Mesothelial cell of epicardium (in vitro differentiated cells): ENCODE data around the gene ACKR4. TPM values are rescaled to one million over a fixed set of nuclear protein-coding genes. Genes with fewer than 3 reads are reported as not detected.

Experiments used
- DNase-seq, 2 experiments: peaks; one replicate each; pipeline ENCODE4 v3.0.0; 2021; ENCODE audit warnings: low spot score in 2 of 2; ENCODE audit not compliant: unreplicated experiment in 2 of 2
- H3K27ac Mint-ChIP-seq: 2 replicates; pipeline ENCODE4 v1.8.0; 2021; ENCODE audit warnings: mixed read lengths
- H3K27me3 Mint-ChIP-seq: 2 replicates; pipeline ENCODE4 v1.8.0; 2021; ENCODE audit warnings: low read depth, mixed read lengths
- H3K36me3 Mint-ChIP-seq: 2 replicates; pipeline ENCODE4 v1.8.0; 2021; ENCODE audit warnings: mixed read lengths
- H3K4me1 Mint-ChIP-seq: 2 replicates; pipeline ENCODE4 v1.8.0; 2021; ENCODE audit warnings: mixed read lengths
- H3K4me3 Mint-ChIP-seq: 2 replicates; pipeline ENCODE4 v1.8.0; 2021; ENCODE audit warnings: mild to moderate bottlenecking, moderate library complexity, mixed read lengths
- H3K9me3 Mint-ChIP-seq: 2 replicates; pipeline ENCODE4 v1.8.0; 2021; ENCODE audit warnings: mixed read lengths
- total RNA-seq: library from RNA; stranded (reverse); gene quantifications from 3 replicates; pipeline ENCODE4 v1.2.1, GENCODE V29; 2021
- TF ChIP-seq, protein P1 (sequence below): fragments of 200-600 bp; sonication (generic); IDR thresholded peaks from one replicate; pipeline ENCODE4 v1.5.0; 2021; ENCODE audit warnings: antibody characterized with exemption; ENCODE audit not compliant: unreplicated experiment

The ACKR4 gene
- total RNA-seq = 0.13 TPM in 2 of 3 replicates, not detected in the other

- Mint-ChIP-seq H3K27me3 (no peaks in the 10 kb centered on the region), H3K36me3 (peaks cover 11% of the 10 kb centered on the region), H3K4me3 (no peak within 1 kb of the TSS), H3K27ac (no peak within 1 kb of the TSS), H3K9me3 (no peaks in the 10 kb centered on the region), H3K4me1 (peaks cover 13% of the 10 kb centered on the region)
- DNase-seq = no peak
- TF ChIP-seq, protein P1, sequence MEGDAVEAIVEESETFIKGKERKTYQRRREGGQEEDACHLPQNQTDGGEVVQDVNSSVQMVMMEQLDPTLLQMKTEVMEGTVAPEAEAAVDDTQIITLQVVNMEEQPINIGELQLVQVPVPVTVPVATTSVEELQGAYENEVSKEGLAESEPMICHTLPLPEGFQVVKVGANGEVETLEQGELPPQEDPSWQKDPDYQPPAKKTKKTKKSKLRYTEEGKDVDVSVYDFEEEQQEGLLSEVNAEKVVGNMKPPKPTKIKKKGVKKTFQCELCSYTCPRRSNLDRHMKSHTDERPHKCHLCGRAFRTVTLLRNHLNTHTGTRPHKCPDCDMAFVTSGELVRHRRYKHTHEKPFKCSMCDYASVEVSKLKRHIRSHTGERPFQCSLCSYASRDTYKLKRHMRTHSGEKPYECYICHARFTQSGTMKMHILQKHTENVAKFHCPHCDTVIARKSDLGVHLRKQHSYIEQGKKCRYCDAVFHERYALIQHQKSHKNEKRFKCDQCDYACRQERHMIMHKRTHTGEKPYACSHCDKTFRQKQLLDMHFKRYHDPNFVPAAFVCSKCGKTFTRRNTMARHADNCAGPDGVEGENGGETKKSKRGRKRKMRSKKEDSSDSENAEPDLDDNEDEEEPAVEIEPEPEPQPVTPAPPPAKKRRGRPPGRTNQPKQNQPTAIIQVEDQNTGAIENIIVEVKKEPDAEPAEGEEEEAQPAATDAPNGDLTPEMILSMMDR = no peak
Observed at GRCh38 chr3:132596816-132597433, at the start of gene ACKR4. Gene ACKR4 (plus strand): TSS chr3:132597270. CDS start chr3:132600398, 3,128 bp downstream.

- no peaks in the 10 kb centered on the region for H3K27me3 Mint-ChIP-seq
- no peaks in the 10 kb centered on the region for H3K9me3 Mint-ChIP-seq
- no peak overlapping the region for H3K27ac Mint-ChIP-seq
- H3K4me3 Mint-ChIP-seq = no peak overlapping the region
- no peaks in the 10 kb centered on the region for H3K36me3 Mint-ChIP-seq
- peaks cover 2% of the 10 kb centered on the region for H3K4me1 Mint-ChIP-seq
- TF ChIP-seq, protein P1 = no peak
- DNase-seq = no peak
Observed at GRCh38 chr3:132549169-132549568, 47.9 kb upstream of the ACKR4 start.

DNA sequence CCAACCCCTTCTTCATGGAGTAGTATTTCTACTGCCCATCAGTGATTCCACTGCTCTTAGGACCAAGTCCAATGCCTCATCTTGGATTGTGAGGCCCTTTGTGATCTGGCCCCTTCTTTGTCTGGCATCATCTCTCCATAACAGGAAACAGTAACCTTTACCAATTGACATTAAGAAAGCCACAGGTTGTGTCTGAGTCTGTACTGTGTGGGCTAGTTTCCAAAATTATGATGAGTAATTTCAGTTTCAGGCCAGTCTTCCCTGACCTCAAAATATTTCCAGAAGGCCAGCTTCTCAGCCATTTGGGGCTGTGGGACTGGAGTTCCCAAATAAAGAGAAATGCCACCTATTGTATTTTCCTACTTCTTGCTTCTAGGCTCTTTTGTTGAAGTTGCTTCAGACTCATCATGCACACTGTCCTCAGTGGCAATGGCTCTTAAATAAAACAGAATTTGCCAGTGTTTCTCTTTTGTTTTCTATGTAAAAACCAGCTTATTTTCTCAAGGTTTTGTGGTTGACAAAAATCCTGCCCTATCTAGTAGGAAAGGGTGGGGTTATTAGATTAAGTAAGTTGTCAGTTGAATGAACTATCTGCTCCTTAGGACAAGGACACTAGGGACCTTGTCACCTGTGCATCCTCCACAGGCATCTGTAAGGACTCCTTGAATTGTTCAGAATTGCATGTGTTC, 47.0 kb upstream of the ACKR4 start:
- Mint-ChIP-seq H3K27me3 (no peaks in the 10 kb centered on the region), H3K36me3 (no peaks in the 10 kb centered on the region), H3K9me3 (no peaks in the 10 kb centered on the region), H3K27ac (no peak overlapping the region), H3K4me1 (peaks cover 2% of the 10 kb centered on the region), H3K4me3 (no peak overlapping the region)
- no peak for DNase-seq
- TF ChIP-seq, protein P1 = no peak

DNA sequence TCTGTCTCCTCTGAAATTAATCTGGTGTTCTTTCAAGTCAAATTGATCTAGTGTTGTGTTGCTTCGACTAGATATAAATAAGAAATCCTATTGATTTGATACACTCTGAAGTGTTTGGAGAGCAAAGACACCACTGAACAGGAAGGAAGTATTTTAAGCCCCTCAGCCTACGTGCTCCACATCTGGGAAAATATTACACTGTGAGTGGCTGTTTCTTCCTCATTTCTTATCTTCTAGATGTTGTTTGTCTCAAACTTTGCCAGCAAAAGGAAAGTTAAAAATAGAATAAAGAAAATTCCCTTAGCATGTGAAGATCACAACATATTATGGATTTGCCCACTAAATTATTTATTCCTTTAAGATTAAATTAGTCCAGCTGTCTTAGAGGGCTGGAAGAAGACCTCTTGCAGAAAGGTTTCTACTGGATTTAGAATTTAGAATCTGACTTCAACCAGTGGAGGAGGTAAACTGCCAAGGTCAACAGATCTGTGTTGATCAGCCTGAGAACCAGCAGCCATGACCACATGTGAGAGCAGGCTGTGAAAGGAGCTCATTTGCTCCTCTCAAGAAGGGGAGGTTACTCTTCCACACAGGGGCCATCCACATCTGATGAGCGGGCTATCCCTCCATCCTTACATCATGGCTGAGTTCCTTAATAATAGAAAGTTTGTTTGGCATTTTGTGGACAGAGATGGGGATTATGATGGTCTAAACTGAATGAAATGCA, 46.3 kb upstream of the ACKR4 start:
- Mint-ChIP-seq H3K27ac (no peak overlapping the region), H3K4me1 (peaks cover 2% of the 10 kb centered on the region), H3K36me3 (no peaks in the 10 kb centered on the region), H3K27me3 (no peaks in the 10 kb centered on the region), H3K4me3 (no peak overlapping the region), H3K9me3 (no peaks in the 10 kb centered on the region)
- DNase-seq = no peak
- TF ChIP-seq, protein P1 = no peak

- H3K36me3 Mint-ChIP-seq = peaks cover 5% of the 10 kb centered on the region
- TF ChIP-seq, protein P1 = no peak
- no peaks in the 10 kb centered on the region for H3K27me3 Mint-ChIP-seq
- no peak overlapping the region for H3K27ac Mint-ChIP-seq
- no peak overlapping the region for H3K4me3 Mint-ChIP-seq
- peaks cover 2% of the 10 kb centered on the region for H3K4me1 Mint-ChIP-seq
- DNase-seq = no peak
- H3K9me3 Mint-ChIP-seq = no peaks in the 10 kb centered on the region
Observed at GRCh38 chr3:132553826-132554225, 43.2 kb upstream of the ACKR4 start.
